GM12891 (cell line): Measurements from ENCODE around the gene TPI1.

Experiments used
- POLR2A ChIP-seq: IDR thresholded peaks from 2 replicates; pipeline ENCODE4 v1.6.1; 2011; ENCODE audit warnings: low read depth, low read length, control low read depth
- TAF1 ChIP-seq: IDR thresholded peaks from 2 replicates; pipeline ENCODE4 v1.6.1; 2011; ENCODE audit warnings: low read depth, low read length, control low read depth

DNA sequence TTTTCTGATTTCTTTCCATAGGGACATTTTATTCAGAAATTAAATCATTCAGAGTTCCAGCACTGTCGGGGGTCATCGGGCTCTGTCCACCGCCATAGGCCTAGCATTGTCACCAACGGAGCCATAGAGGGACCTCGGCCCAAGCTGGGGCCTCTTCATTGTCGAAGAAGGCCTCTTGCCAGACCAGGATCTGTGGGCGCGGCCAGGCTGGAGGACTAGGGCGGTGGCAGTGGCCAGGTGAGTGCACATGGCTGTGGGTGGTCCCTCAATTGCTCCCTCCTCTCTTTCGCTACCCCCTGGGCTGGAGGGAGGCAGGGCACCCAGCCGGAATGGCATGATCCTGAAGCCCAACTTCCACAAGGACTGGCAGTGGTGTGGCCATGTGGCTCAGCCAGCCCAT, 16.4 kb downstream of the TPI1 start:
- TF ChIP-seq POLR2A (no peak), TAF1 (no peak)
